K562 (cell line): ENCODE data around the gene CCT5. TPM values are rescaled to one million over a fixed set of nuclear protein-coding genes. Genes with fewer than 3 reads are reported as not detected.

Experiments used
- ARID3A ChIP-seq: IDR thresholded peaks from 2 replicates; pipeline ENCODE4 v1.6.1; 2012; ENCODE audit warnings: low read depth, low read length, improper control_type of control experiment, borderline replicate concordance
- ATF3 ChIP-seq, 2 experiments: fragments of 450-650 bp in 1 of 2; sonication (generic) in 1 of 2; formaldehyde crosslinking in 1 of 2; IDR thresholded peaks in 1 of 2; conservative IDR thresholded peaks in 1 of 2; 2 replicates each; pipeline versions ENCODE4 v1.6.1 to v1.8.1; 2016 to 2023; ENCODE audit warnings: mild to moderate bottlenecking in 2 of 2, moderate library complexity in 2 of 2, inconsistent platforms in 1 of 2, missing genetic modification reagents in 1 of 2
- CHD2 ChIP-seq: IDR thresholded peaks from 2 replicates; pipeline ENCODE4 v1.6.1; 2011; ENCODE audit warnings: low read depth, low read length
- CXXC5 ChIP-seq: fragments of 250-450 bp; sonication (Bioruptor Pico); IDR thresholded peaks from 2 replicates; pipeline ENCODE4 v1.8.0; 2022; ENCODE audit warnings: inconsistent platforms, mild to moderate bottlenecking, moderate library complexity
- DNMT1 ChIP-seq: fragments of 450-650 bp; IDR thresholded peaks from 2 replicates; pipeline ENCODE4 v1.6.1; 2016; ENCODE audit warnings: antibody characterized with exemption, mild to moderate bottlenecking
- ELF1 ChIP-seq: fragments of 200-800 bp; sonication (Bioruptor generic); IDR thresholded peaks from 2 replicates; pipeline ENCODE4 v1.6.1; 2016; ENCODE audit warnings: missing genetic modification characterization, missing compliant biosample characterization
- EWSR1 ChIP-seq: fragments of 450-650 bp; IDR thresholded peaks from 2 replicates; pipeline ENCODE4 v1.6.1; 2018; ENCODE audit warnings: borderline replicate concordance, mild to moderate bottlenecking, low read depth, moderate library complexity; ENCODE audit not compliant: partially characterized antibody
- FOXA1 ChIP-seq: fragments of 450-650 bp; IDR thresholded peaks from 2 replicates; pipeline ENCODE4 v1.6.1; 2016; ENCODE audit warnings: mild to moderate bottlenecking, borderline replicate concordance
- FOXP1 ChIP-seq: sonication (generic); formaldehyde crosslinking; IDR thresholded peaks from 2 replicates; pipeline ENCODE4 v1.8.0; 2022; ENCODE audit warnings: mild to moderate bottlenecking, missing genetic modification reagents
- MAFF ChIP-seq: IDR thresholded peaks from 2 replicates; pipeline ENCODE4 v1.6.1; 2012; ENCODE audit warnings: low read length, improper control_type of control experiment
- NCOA2 ChIP-seq, 2 experiments: fragments of 450-650 bp; IDR thresholded peaks; 2 replicates each; pipeline ENCODE4 v1.6.1; 2018; ENCODE audit warnings: mild to moderate bottlenecking in 2 of 2, moderate library complexity in 1 of 2; ENCODE audit not compliant: partially characterized antibody in 2 of 2
- PCBP1 ChIP-seq: fragments of 200-400 bp; formaldehyde crosslinking; IDR thresholded peaks from 2 replicates; pipeline ENCODE4 v1.6.1; 2018; ENCODE audit warnings: mild to moderate bottlenecking, low read depth, low read length; ENCODE audit not compliant: poor library complexity, severe bottlenecking
- RBM14 ChIP-seq: fragments of 200-400 bp; formaldehyde crosslinking; IDR thresholded peaks from 2 replicates; pipeline ENCODE4 v1.6.1; 2018; ENCODE audit warnings: low read depth, mild to moderate bottlenecking, low read length, moderate library complexity, borderline replicate concordance; ENCODE audit not compliant: insufficient read depth
- RBM15 ChIP-seq: fragments of 200-400 bp; formaldehyde crosslinking; IDR thresholded peaks from 2 replicates; pipeline ENCODE4 v1.6.1; 2018; ENCODE audit warnings: mild to moderate bottlenecking, low read length, moderate library complexity; ENCODE audit not compliant: insufficient read depth
- SMAD3 ChIP-seq: fragments of 450-650 bp; formaldehyde crosslinking; conservative IDR thresholded peaks from 2 replicates; pipeline ENCODE4 v1.4.0; 2020; ENCODE audit warnings: mild to moderate bottlenecking
- THRA ChIP-seq: fragments of 450-650 bp; IDR thresholded peaks from 2 replicates; pipeline ENCODE4 v1.6.1; 2017; ENCODE audit warnings: mild to moderate bottlenecking, moderate library complexity
- TRIM25 ChIP-seq: fragments of 450-650 bp; IDR thresholded peaks from 2 replicates; pipeline ENCODE4 v1.7.0; 2016; ENCODE audit warnings: borderline replicate concordance
- TSC22D4 ChIP-seq: fragments of 450-650 bp; IDR thresholded peaks from 2 replicates; pipeline ENCODE4 v1.6.1; 2016; ENCODE audit warnings: missing genetic modification characterization, missing biosample characterization, control low read depth
- USF2 ChIP-seq: sonication (generic); formaldehyde crosslinking; IDR thresholded peaks from 2 replicates; pipeline ENCODE4 v1.5.0; 2020; ENCODE audit warnings: missing genetic modification reagents
- XRCC3 ChIP-seq: fragments of 450-650 bp; IDR thresholded peaks from 2 replicates; pipeline ENCODE4 v1.6.1; 2017; ENCODE audit warnings: mild to moderate bottlenecking, moderate library complexity
- ZNF436 ChIP-seq: fragments of 250-450, 450-650 bp; sonication (Bioruptor Pico); formaldehyde crosslinking; IDR thresholded peaks from 2 replicates; pipeline ENCODE4 v1.7.0; 2020; ENCODE audit warnings: mild to moderate bottlenecking
- ZNF507 ChIP-seq: conservative IDR thresholded peaks from 2 replicates; pipeline ENCODE4 v1.6.1; 2017; ENCODE audit warnings: missing genetic modification characterization, missing compliant biosample characterization
- ZNF695 ChIP-seq: fragments of 450-650 bp; formaldehyde crosslinking; IDR thresholded peaks from 2 replicates; pipeline ENCODE4 v1.4.0; 2020; ENCODE audit warnings: mild to moderate bottlenecking, moderate library complexity
- polyA plus RNA-seq, 8 experiments: library from polyadenylated mRNA; depleted of rRNA in 4 of 8; stranded (reverse) in 5 of 8; unstranded in 3 of 8; fragments of >200 nt; fragmentation: Nextera tagmentation in 2 of 8; fragmentation: Illumina TruSeq in 1 of 8; extraction: Ambion mirVana in 2 of 8; extraction: Trizol in 1 of 8; gene quantifications; 2 replicates each; pipeline versions ENCODE4 v1.2.1 to v1.2.3, GENCODE V29; 2011 to 2014; ENCODE audit warnings: inconsistent platforms in 1 of 8, missing spikeins in 1 of 8
- total RNA-seq, 7 experiments: library from RNA; depleted of rRNA in 6 of 7; stranded (reverse); fragments of >200 nt in 6 of 7; fragmentation: Illumina TruSeq in 2 of 7; extraction: Trizol in 2 of 7; gene quantifications; 2 replicates each; pipeline versions ENCODE4 v1.2.1 to v1.2.3, GENCODE V29; 2011 to 2021; ENCODE audit warnings: low replicate concordance in 1 of 7

CCT5 gene
- total and polyA plus RNA-seq, 9 of the 15 experiments (the other 6 are each of a cell fraction or from before 2014, with no cell fraction given) = 782 to 1,606 (median 1,153) TPM

GRCh38 chr5:10303699-10304170 is 53.7 kb downstream of the CCT5 start (continued):
- 0 out of 2 replicates have a peak, but pooled peaks have one; percentile 15 for TF ChIP-seq ZNF436 (CRISPR knock-in tag)
- TF ChIP-seq EWSR1 = no peak
- no peak for TF ChIP-seq USF2 (CRISPR knock-in tag)
- TF ChIP-seq FOXP1 (CRISPR knock-in tag) = no peak
- TF ChIP-seq TRIM25 = no peak
- no peak for TF ChIP-seq NCOA2 (IDR thresholded peaks at IDR 0.05; ENCODE audit: partially characterized antibody in 2 of 2)
- no peak for TF ChIP-seq RBM14
- no peak for TF ChIP-seq THRA
- no peak for TF ChIP-seq RBM15
- peak; percentile 61 for TF ChIP-seq MAFF
- TF ChIP-seq TSC22D4 = no peak
- TF ChIP-seq SMAD3 = peak; percentile 93
- TF ChIP-seq XRCC3 = no peak
- TF ChIP-seq CXXC5 = peak; percentile 91
- TF ChIP-seq CHD2 = no peak
- TF ChIP-seq ZNF507 (tag) = no peak
- TF ChIP-seq FOXA1 = no peak
- TF ChIP-seq ARID3A = peak; percentile 61; the same call in 1 of the 2 replicates
- TF ChIP-seq PCBP1 = no peak
- TF ChIP-seq ZNF695 (CRISPR knock-in tag) = peak; percentile 90
- TF ChIP-seq ATF3 (IDR thresholded peaks at IDR 0.05) = peak; percentile 63
- no peak for TF ChIP-seq ATF3 (CRISPR knock-in tag; conservative IDR thresholded peaks at IDR 0.05)
- TF ChIP-seq DNMT1 = no peak
- TF ChIP-seq ELF1 (tag) = no peak
